Upper lobe of left lung (tissue), 6 donors: Measurements from ENCODE around the gene CA9. TPM values are rescaled to one million over a fixed set of nuclear protein-coding genes. Genes with fewer than 3 reads are reported as not detected.

Experiments
- ATAC-seq, 2 donors: fragments of 200-7000 bp; cut with Tn5 transposase; one replicate each; pipeline ENCODE4 v1.9.1; 2022; ENCODE audit warnings: mild to moderate bottlenecking in 2 of 2, moderate library complexity in 2 of 2; ENCODE audit not compliant: low FRiP score in 2 of 2
- DNase-seq, 2 donors: peaks; one replicate each; pipeline ENCODE4 v3.0.0-alpha.2; 2019 to 2020
- H3K27ac ChIP-seq, 4 donors: fragments of 200-600 bp; sonication (generic); one replicate each; pipeline ENCODE4 v1.5.1; 2016 to 2019
- H3K27me3 ChIP-seq, 4 donors: fragments of 200-600 bp; sonication (generic); one replicate each; pipeline ENCODE4 v1.5.1; 2017 to 2019
- H3K36me3 ChIP-seq, 4 donors: fragments of 200-600 bp; sonication (generic); one replicate each; pipeline ENCODE4 v1.5.1; 2016 to 2019
- H3K4me1 ChIP-seq, 4 donors: fragments of 200-600 bp; sonication (generic); one replicate each; pipeline ENCODE4 v1.5.1; 2018 to 2019
- H3K4me3 ChIP-seq, 4 donors: fragments of 200-600 bp; sonication (generic); one replicate each; pipeline ENCODE4 v1.5.1; 2017 to 2019; ENCODE audit warnings: mild to moderate bottlenecking in 2 of 4, moderate library complexity in 1 of 4
- H3K9me3 ChIP-seq, 4 donors: fragments of 200-600 bp; sonication (generic); one replicate each; pipeline ENCODE4 v1.5.1; 2018 to 2019
- CTCF ChIP-seq, 6 experiments: fragments of 450-650 bp in 4 of 6; fragments of 200-600 bp in 2 of 6; sonication (generic) in 2 of 6; IDR thresholded peaks; one replicate each; pipeline ENCODE4 v1.5.1; 2016 to 2019; ENCODE audit warnings: antibody characterized with exemption in 6 of 6
- EP300 ChIP-seq, 4 donors: sonication (generic); formaldehyde crosslinking; IDR thresholded peaks; one replicate each; pipeline ENCODE4 v1.5.1; 2017; ENCODE audit warnings: antibody characterized with exemption in 4 of 4, control low read depth in 2 of 4
- POLR2A ChIP-seq, 4 donors: fragments of 450-650 bp; IDR thresholded peaks; one replicate each; pipeline ENCODE4 v1.5.1; 2016 to 2017; ENCODE audit warnings: antibody characterized with exemption in 4 of 4, mild to moderate bottlenecking in 2 of 4
- POLR2AphosphoS5 ChIP-seq, 2 donors: sonication (generic); formaldehyde crosslinking; IDR thresholded peaks; one replicate each; pipeline ENCODE4 v1.5.1; 2017; ENCODE audit warnings: antibody characterized with exemption in 2 of 2
- WGBS, 2 donors: methylation state at CpG; one replicate each; pipeline ENCODE4 v1.1.5; 2017 to 2018; 5-methylcytosine and 5-hydroxymethylcytosine counted together
- total RNA-seq, 6 donors: library from RNA; depleted of rRNA in 4 of 6; stranded (reverse); fragments of >200 nt in 4 of 6; gene quantifications; one replicate each; pipeline versions ENCODE4 v1.1.0 to v1.2.1, GENCODE V29; 2016 to 2021
- donor health status: DM: no; HTN: no; CAD: no; lungs with moderate emphysema.
- donor health status: DM: no; HTN: yes; CAD: no; lungs with severe emphysema.

The CA9 gene
- total RNA-seq, 6 donors from 2014 or later, result 0.14 to 0.24 TPM; not detected in 4

GRCh38 chr9:35669331-35670145 is 4.2 kb upstream of the CA9 start:
- Histone ChIP-seq H3K27me3 (no peaks in the 10 kb centered on the region), H3K4me3 (no peak overlapping the region), H3K36me3 (no peaks in the 10 kb centered on the region), H3K9me3 (no peaks in the 10 kb centered on the region), H3K27ac (no peak overlapping the region), H3K4me1 (peaks cover 4 to 14% (median 9%) of the 10 kb centered on the region in 4 donors)
- DNase-seq (no peak), ATAC-seq (no peak)
- TF ChIP-seq CTCF (IDR thresholded peaks at IDR 0.05), result no peak
- TF ChIP-seq EP300 (IDR thresholded peaks at IDR 0.05), result no peak
- no peak for TF ChIP-seq POLR2A (IDR thresholded peaks at IDR 0.05)
- TF ChIP-seq POLR2AphosphoS5 (IDR thresholded peaks at IDR 0.05), result no peak
- WGBS, 2 donors, result 69% methylated on average over 6 of the region's 6 CpGs

- peaks cover 6 to 12% (median 12%) of the 10 kb centered on the region in 4 donors for H3K4me1 ChIP-seq
These were observed 265 bp downstream of the CA9 start for GRCh38 chr9:35674025-35674361.

GRCh38 chr9:35675204-35675603 is 1.5 kb downstream of the CA9 start:
- Histone ChIP-seq H3K27ac (no peak overlapping the region), H3K4me1 (peaks cover 6 to 12% (median 12%) of the 10 kb centered on the region in 4 donors), H3K9me3 (no peaks in the 10 kb centered on the region), H3K36me3 (no peaks in the 10 kb centered on the region), H3K4me3 (peak overlapping the region in 3 of 4 donors; percentile 38 to 55 (median 47)), H3K27me3 (no peaks in the 10 kb centered on the region)
- TF ChIP-seq CTCF (IDR thresholded peaks at IDR 0.05) (no peak), POLR2A (IDR thresholded peaks at IDR 0.05) (no peak), POLR2AphosphoS5 (IDR thresholded peaks at IDR 0.05) (no peak), EP300 (IDR thresholded peaks at IDR 0.05) (no peak)
- 63 to 100% methylated on average over 1 to 13 of the region's 13 CpGs for WGBS, 2 donors
- ATAC-seq, result peak in 1 of 2 donors; percentile 11
- DNase-seq, result no peak

More at GRCh38 chr9:35674025-35674361, 265 bp downstream of the CA9 start:
- Histone ChIP-seq H3K4me3 (no peak overlapping the region), H3K27ac (no peak overlapping the region), H3K9me3 (no peaks in the 10 kb centered on the region), H3K36me3 (no peaks in the 10 kb centered on the region), H3K27me3 (no peaks in the 10 kb centered on the region)
- 80 to 87% methylated on average over 3 of the region's 3 CpGs for WGBS, 2 donors
- ATAC-seq (no peak), DNase-seq (no peak)
- TF ChIP-seq POLR2A (IDR thresholded peaks at IDR 0.05) (no peak), CTCF (IDR thresholded peaks at IDR 0.05) (no peak), EP300 (IDR thresholded peaks at IDR 0.05) (no peak), POLR2AphosphoS5 (IDR thresholded peaks at IDR 0.05) (no peak)

GRCh38 chr9:35675732-35676392 is 2.1 kb downstream of the CA9 start:
- no peak for TF ChIP-seq POLR2AphosphoS5 (IDR thresholded peaks at IDR 0.05)
- TF ChIP-seq CTCF (IDR thresholded peaks at IDR 0.05), result peak in 1 of 6 experiments; percentile 5
- no peak for TF ChIP-seq EP300 (IDR thresholded peaks at IDR 0.05)
- no peak for TF ChIP-seq POLR2A (IDR thresholded peaks at IDR 0.05)
- DNase-seq, result peak in 1 of 2 donors; percentile 88
- peaks cover 6 to 12% (median 12%) of the 10 kb centered on the region in 4 donors for H3K4me1 ChIP-seq
- no peak overlapping the region for H3K27ac ChIP-seq
- H3K9me3 ChIP-seq, result no peaks in the 10 kb centered on the region
- 10 to 14% methylated on average over 23 to 35 of the region's 51 CpGs for WGBS, 2 donors
- peak; percentile 53 to 77 for ATAC-seq
- H3K27me3 ChIP-seq, result no peaks in the 10 kb centered on the region
- peak overlapping the region; percentile 19 to 55 (median 42) for H3K4me3 ChIP-seq
- H3K36me3 ChIP-seq, result no peaks in the 10 kb centered on the region
